ENCODE data around the gene MC5R. TPM values are rescaled to one million over a fixed set of nuclear protein-coding genes. Genes with fewer than 3 reads are reported as not detected.

Gene MC5R
- total RNA-seq, 1 donor from 2014 or later, result 0.57 TPM

DNA sequence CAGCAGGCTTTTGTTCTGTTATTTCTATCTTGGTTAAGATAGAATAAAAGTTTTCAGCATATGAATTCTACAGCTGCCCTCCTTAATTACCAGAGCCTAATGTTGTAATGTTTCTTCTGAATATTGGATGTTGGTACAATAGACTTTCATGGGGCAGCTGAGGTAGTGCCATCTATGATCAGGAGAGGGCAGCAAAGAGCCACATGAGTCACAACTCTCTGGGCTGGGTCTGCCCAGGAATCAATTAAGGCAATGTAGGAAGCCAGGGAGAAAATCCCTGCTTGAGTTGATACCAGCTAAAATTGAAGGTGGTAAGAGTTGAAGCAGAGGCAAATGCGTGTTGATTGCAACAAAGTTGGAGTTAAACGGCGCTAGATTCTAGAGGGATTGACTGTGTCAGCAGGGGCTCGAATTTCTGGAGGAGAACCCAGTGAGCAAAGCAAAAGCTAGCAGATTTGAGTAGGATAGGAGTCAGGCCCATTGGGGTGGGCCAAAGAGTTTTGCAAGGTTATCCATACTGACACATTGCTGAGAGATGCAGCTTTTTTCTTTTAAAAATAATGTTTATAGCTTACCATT, 10.6 kb upstream of the MC5R start:
- H3K9me3 Mint-ChIP-seq (ENCODE audit: unreplicated experiment), result no peaks in the 10 kb centered on the region
- Histone ChIP-seq H2AFZ (ENCODE audit: low read depth, low read length) (no peak overlapping the region), H3K4me2 (ENCODE audit: low read length) (no peak overlapping the region), H3K27me3 (ENCODE audit: insufficient read depth, low read length) (no peaks in the 10 kb centered on the region), H3K4me3 (ENCODE audit: insufficient read depth, low read depth, low read length) (no peak overlapping the region), H3K36me3 (ENCODE audit: insufficient read depth, low read length) (no peaks in the 10 kb centered on the region), H3K9me3 (ENCODE audit: insufficient read depth, low read depth, low read length) (no peaks in the 10 kb centered on the region), H3K79me2 (ENCODE audit: insufficient read depth, low read length) (no peaks in the 10 kb centered on the region), H3K4me1 (ENCODE audit: insufficient read depth, low read length) (no peaks in the 10 kb centered on the region), H4K20me1 (ENCODE audit: insufficient read depth, low read length) (no peaks in the 10 kb centered on the region), H3K27ac (ENCODE audit: low read depth, low read length) (no peak overlapping the region), H3K9ac (ENCODE audit: low read length) (no peak overlapping the region)
- H3K27ac Mint-ChIP-seq (ENCODE audit: unreplicated experiment), result no peak overlapping the region
- no peaks in the 10 kb centered on the region for H3K36me3 Mint-ChIP-seq (ENCODE audit: low read depth, unreplicated experiment)
- peaks cover 4% of the 10 kb centered on the region for H3K27me3 Mint-ChIP-seq (ENCODE audit: low read depth, unreplicated experiment)
- H3K4me1 Mint-ChIP-seq (ENCODE audit: low read depth, unreplicated experiment), result peaks cover 4% of the 10 kb centered on the region
- DNase-seq (ENCODE audit: low read depth), result peak; percentile 14
- no peak overlapping the region for H3K4me3 Mint-ChIP-seq (ENCODE audit: unreplicated experiment)
- peak; percentile 65 for FAIRE-seq
- TF ChIP-seq, protein P1, sequence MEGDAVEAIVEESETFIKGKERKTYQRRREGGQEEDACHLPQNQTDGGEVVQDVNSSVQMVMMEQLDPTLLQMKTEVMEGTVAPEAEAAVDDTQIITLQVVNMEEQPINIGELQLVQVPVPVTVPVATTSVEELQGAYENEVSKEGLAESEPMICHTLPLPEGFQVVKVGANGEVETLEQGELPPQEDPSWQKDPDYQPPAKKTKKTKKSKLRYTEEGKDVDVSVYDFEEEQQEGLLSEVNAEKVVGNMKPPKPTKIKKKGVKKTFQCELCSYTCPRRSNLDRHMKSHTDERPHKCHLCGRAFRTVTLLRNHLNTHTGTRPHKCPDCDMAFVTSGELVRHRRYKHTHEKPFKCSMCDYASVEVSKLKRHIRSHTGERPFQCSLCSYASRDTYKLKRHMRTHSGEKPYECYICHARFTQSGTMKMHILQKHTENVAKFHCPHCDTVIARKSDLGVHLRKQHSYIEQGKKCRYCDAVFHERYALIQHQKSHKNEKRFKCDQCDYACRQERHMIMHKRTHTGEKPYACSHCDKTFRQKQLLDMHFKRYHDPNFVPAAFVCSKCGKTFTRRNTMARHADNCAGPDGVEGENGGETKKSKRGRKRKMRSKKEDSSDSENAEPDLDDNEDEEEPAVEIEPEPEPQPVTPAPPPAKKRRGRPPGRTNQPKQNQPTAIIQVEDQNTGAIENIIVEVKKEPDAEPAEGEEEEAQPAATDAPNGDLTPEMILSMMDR (IDR thresholded peaks at IDR 0.05; ENCODE audit: insufficient read depth, low read depth, low read length), result peak; percentile 86
- no peak for TF ChIP-seq EZH2 (IDR thresholded peaks at IDR 0.05; ENCODE audit: insufficient read depth, low read length)

DNA sequence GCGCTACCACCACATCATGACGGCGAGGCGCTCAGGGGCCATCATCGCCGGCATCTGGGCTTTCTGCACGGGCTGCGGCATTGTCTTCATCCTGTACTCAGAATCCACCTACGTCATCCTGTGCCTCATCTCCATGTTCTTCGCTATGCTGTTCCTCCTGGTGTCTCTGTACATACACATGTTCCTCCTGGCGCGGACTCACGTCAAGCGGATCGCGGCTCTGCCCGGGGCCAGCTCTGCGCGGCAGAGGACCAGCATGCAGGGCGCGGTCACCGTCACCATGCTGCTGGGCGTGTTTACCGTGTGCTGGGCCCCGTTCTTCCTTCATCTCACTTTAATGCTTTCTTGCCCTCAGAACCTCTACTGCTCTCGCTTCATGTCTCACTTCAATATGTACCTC, 2.3 kb downstream of the MC5R start:
- DNase-seq (ENCODE audit: low read depth) (no peak), FAIRE-seq (no peak)
- Histone ChIP-seq H3K9me3 (ENCODE audit: insufficient read depth, low read depth, low read length) (no peaks in the 10 kb centered on the region), H2AFZ (ENCODE audit: low read depth, low read length) (no peak overlapping the region), H3K79me2 (ENCODE audit: insufficient read depth, low read length) (no peaks in the 10 kb centered on the region), H3K4me1 (ENCODE audit: insufficient read depth, low read length) (no peaks in the 10 kb centered on the region), H3K27ac (ENCODE audit: low read depth, low read length) (no peak overlapping the region), H3K27me3 (ENCODE audit: insufficient read depth, low read length) (peaks cover 3% of the 10 kb centered on the region), H3K4me2 (ENCODE audit: low read length) (no peak overlapping the region), H3K36me3 (ENCODE audit: insufficient read depth, low read length) (no peaks in the 10 kb centered on the region), H3K4me3 (ENCODE audit: insufficient read depth, low read depth, low read length) (no peak overlapping the region), H4K20me1 (ENCODE audit: insufficient read depth, low read length) (no peaks in the 10 kb centered on the region), H3K9ac (ENCODE audit: low read length) (no peak overlapping the region)
- no peak overlapping the region for H3K4me3 Mint-ChIP-seq (ENCODE audit: unreplicated experiment)
- no peaks in the 10 kb centered on the region for H3K9me3 Mint-ChIP-seq (ENCODE audit: unreplicated experiment)
- TF ChIP-seq, protein P1 (IDR thresholded peaks at IDR 0.05; ENCODE audit: insufficient read depth, low read depth, low read length), result no peak
- no peak for TF ChIP-seq EZH2 (IDR thresholded peaks at IDR 0.05; ENCODE audit: insufficient read depth, low read length)
- H3K27me3 Mint-ChIP-seq (ENCODE audit: low read depth, unreplicated experiment), result peaks cover 32% of the 10 kb centered on the region
- H3K36me3 Mint-ChIP-seq (ENCODE audit: low read depth, unreplicated experiment), result peaks cover 1% of the 10 kb centered on the region
- peaks cover 2% of the 10 kb centered on the region for H3K4me1 Mint-ChIP-seq (ENCODE audit: low read depth, unreplicated experiment)
- no peak overlapping the region for H3K27ac Mint-ChIP-seq (ENCODE audit: unreplicated experiment)

- no peak overlapping the region for H3K4me2 ChIP-seq (ENCODE audit: low read length)
- no peak overlapping the region for H3K27ac ChIP-seq (ENCODE audit: low read depth, low read length)
- Mint-ChIP-seq H3K9me3 (ENCODE audit: unreplicated experiment) (peaks cover 2% of the 10 kb centered on the region), H3K4me1 (ENCODE audit: low read depth, unreplicated experiment) (no peaks in the 10 kb centered on the region), H3K4me3 (ENCODE audit: unreplicated experiment) (no peak overlapping the region), H3K27ac (ENCODE audit: unreplicated experiment) (no peak overlapping the region), H3K36me3 (ENCODE audit: low read depth, unreplicated experiment) (peaks cover 1% of the 10 kb centered on the region), H3K27me3 (ENCODE audit: low read depth, unreplicated experiment) (peaks cover 19% of the 10 kb centered on the region)
- DNase-seq (ENCODE audit: low read depth) (no peak), FAIRE-seq (no peak)
- no peaks in the 10 kb centered on the region for H3K36me3 ChIP-seq (ENCODE audit: insufficient read depth, low read length)
- TF ChIP-seq, protein P1 (IDR thresholded peaks at IDR 0.05; ENCODE audit: insufficient read depth, low read depth, low read length), result no peak
- H4K20me1 ChIP-seq (ENCODE audit: insufficient read depth, low read length), result no peaks in the 10 kb centered on the region
- H3K4me1 ChIP-seq (ENCODE audit: insufficient read depth, low read length), result no peaks in the 10 kb centered on the region
- H3K9ac ChIP-seq (ENCODE audit: low read length), result no peak overlapping the region
- H3K4me3 ChIP-seq (ENCODE audit: insufficient read depth, low read depth, low read length), result no peak overlapping the region
- no peaks in the 10 kb centered on the region for H3K9me3 ChIP-seq (ENCODE audit: insufficient read depth, low read depth, low read length)
- H3K79me2 ChIP-seq (ENCODE audit: insufficient read depth, low read length), result no peaks in the 10 kb centered on the region
- H2AFZ ChIP-seq (ENCODE audit: low read depth, low read length), result no peak overlapping the region
- H3K27me3 ChIP-seq (ENCODE audit: insufficient read depth, low read length), result no peaks in the 10 kb centered on the region
These were observed 8.0 kb downstream of the MC5R start for GRCh38 chr18:13831864-13832508.

Measured in astrocyte (in vitro differentiated cells and primary cell).